ENCODE measurements around the gene CFAP57. TPM values are rescaled to one million over a fixed set of nuclear protein-coding genes. Genes with fewer than 3 reads are reported as not detected.

CFAP57 gene
- polyA plus RNA-seq, 1 donor from 2014 or later, result 0.17 TPM

GRCh38 chr1:43204394-43204793, 32.3 kb downstream of the CFAP57 start:
- Histone ChIP-seq H4K20me1 (ENCODE audit: insufficient read depth) (no peaks in the 10 kb centered on the region), H2AFZ (ENCODE audit: low read depth, low read length) (no peak overlapping the region), H3K4me2 (ENCODE audit: low read length) (no peak overlapping the region), H3K79me2 (replicated peaks; ENCODE audit: insufficient read depth, low read length) (no peaks in the 10 kb centered on the region), H3K36me3 (ENCODE audit: insufficient read depth, low read length) (no peaks in the 10 kb centered on the region), H3K9me2 (ENCODE audit: insufficient read depth, low read length) (no peaks in the 10 kb centered on the region), H3K4me3 (ENCODE audit: low read length) (no peak overlapping the region), H3K9me3 (ENCODE audit: low read length) (no peaks in the 10 kb centered on the region), H3K27me3 (ENCODE audit: insufficient read depth, low read depth, low read length) (no peaks in the 10 kb centered on the region), H3K27ac (ENCODE audit: low read length) (no peak overlapping the region), H3K9ac (ENCODE audit: low read length) (no peak overlapping the region), H3F3A (ENCODE audit: insufficient read depth, low read length, poor library complexity, severe bottlenecking) (no peaks in the 10 kb centered on the region)
- TF ChIP-seq MXI1 (conservative IDR thresholded peaks at IDR 0.05; ENCODE audit: poor library complexity, severe bottlenecking), result no peak
- no peak for TF ChIP-seq POLR2AphosphoS5 (IDR thresholded peaks at IDR 0.05)

GRCh38 chr1:43205671-43206070, 33.5 kb downstream of the CFAP57 start:
- H3K36me3 ChIP-seq (ENCODE audit: insufficient read depth, low read length), result no peaks in the 10 kb centered on the region
- no peaks in the 10 kb centered on the region for H3K9me3 ChIP-seq (ENCODE audit: low read length)
- H2AFZ ChIP-seq (ENCODE audit: low read depth, low read length), result no peak overlapping the region
- H3K4me3 ChIP-seq (ENCODE audit: low read length), result no peak overlapping the region
- H3K9ac ChIP-seq (ENCODE audit: low read length), result no peak overlapping the region
- no peak overlapping the region for H3K27ac ChIP-seq (ENCODE audit: low read length)
- H3F3A ChIP-seq (ENCODE audit: insufficient read depth, low read length, poor library complexity, severe bottlenecking), result no peaks in the 10 kb centered on the region
- H4K20me1 ChIP-seq (ENCODE audit: insufficient read depth), result no peaks in the 10 kb centered on the region
- no peaks in the 10 kb centered on the region for H3K27me3 ChIP-seq (ENCODE audit: insufficient read depth, low read depth, low read length)
- no peaks in the 10 kb centered on the region for H3K9me2 ChIP-seq (ENCODE audit: insufficient read depth, low read length)
- TF ChIP-seq MXI1 (conservative IDR thresholded peaks at IDR 0.05; ENCODE audit: poor library complexity, severe bottlenecking), result no peak
- no peak for TF ChIP-seq EP300 (conservative IDR thresholded peaks at IDR 0.05; ENCODE audit: poor library complexity, severe bottlenecking)
- TF ChIP-seq POLR2AphosphoS5 (IDR thresholded peaks at IDR 0.05), result no peak
- TF ChIP-seq SMC3 (conservative IDR thresholded peaks at IDR 0.05; ENCODE audit: poor library complexity), result no peak
- TF ChIP-seq TAF1 (IDR thresholded peaks at IDR 0.05; ENCODE audit: low read depth), result no peak
- no peak for TF ChIP-seq EZH2 (IDR thresholded peaks at IDR 0.05; ENCODE audit: borderline replicate concordance, insufficient read depth, low read length, poor library complexity, severe bottlenecking)
- no peaks in the 10 kb centered on the region for H3K79me2 ChIP-seq (replicated peaks; ENCODE audit: insufficient read depth, low read length)
- H3K4me2 ChIP-seq (ENCODE audit: low read length), result no peak overlapping the region

- no peaks in the 10 kb centered on the region for H3K9me3 ChIP-seq (ENCODE audit: low read length)
- H2AFZ ChIP-seq (ENCODE audit: low read depth, low read length), result no peak overlapping the region
- H3K9me2 ChIP-seq (ENCODE audit: insufficient read depth, low read length), result no peaks in the 10 kb centered on the region
- no peaks in the 10 kb centered on the region for H3K27me3 ChIP-seq (ENCODE audit: insufficient read depth, low read depth, low read length)
- H3F3A ChIP-seq (ENCODE audit: insufficient read depth, low read length, poor library complexity, severe bottlenecking), result no peaks in the 10 kb centered on the region
- H3K4me3 ChIP-seq (ENCODE audit: low read length), result no peak overlapping the region
- H3K4me2 ChIP-seq (ENCODE audit: low read length), result no peak overlapping the region
- no peaks in the 10 kb centered on the region for H4K20me1 ChIP-seq (ENCODE audit: insufficient read depth)
- no peak overlapping the region for H3K27ac ChIP-seq (ENCODE audit: low read length)
- no peaks in the 10 kb centered on the region for H3K36me3 ChIP-seq (ENCODE audit: insufficient read depth, low read length)
- H3K9ac ChIP-seq (ENCODE audit: low read length), result no peak overlapping the region
- TF ChIP-seq TAF1 (IDR thresholded peaks at IDR 0.05; ENCODE audit: low read depth) (no peak), MXI1 (conservative IDR thresholded peaks at IDR 0.05; ENCODE audit: poor library complexity, severe bottlenecking) (no peak), POLR2AphosphoS5 (IDR thresholded peaks at IDR 0.05) (no peak), EP300 (conservative IDR thresholded peaks at IDR 0.05; ENCODE audit: poor library complexity, severe bottlenecking) (no peak), EZH2 (IDR thresholded peaks at IDR 0.05; ENCODE audit: borderline replicate concordance, insufficient read depth, low read length, poor library complexity, severe bottlenecking) (no peak), CTCF (IDR thresholded peaks at IDR 0.05; ENCODE audit: poor library complexity, severe bottlenecking) (no peak), SMC3 (conservative IDR thresholded peaks at IDR 0.05; ENCODE audit: poor library complexity) (no peak), REST (IDR thresholded peaks at IDR 0.05; ENCODE audit: borderline replicate concordance) (no peak), RAD21 (conservative IDR thresholded peaks at IDR 0.05) (no peak)
- no peaks in the 10 kb centered on the region for H3K79me2 ChIP-seq (replicated peaks; ENCODE audit: insufficient read depth, low read length)
Measured at GRCh38 chr1:43206600-43207228, 34.6 kb downstream of the CFAP57 start.

Measured in neural cell (in vitro differentiated cells).